ENCODE data around the gene SH3BGR.
"Not testable (repeated sequence)": the region's sequence is repeated elsewhere in the genome, so short reads cannot be mapped to it uniquely, and the experiment has no call there.

SH3BGR gene

GRCh38 chr21:39451332-39452206 lies at the start of gene SH3BGR:
TSS of gene SH3BGR (plus strand) at chr21:39451970. CDS start at chr21:39452097, 127 bp downstream.
- no peak for DNase-seq (ENCODE audit: low spot score)

DNA sequence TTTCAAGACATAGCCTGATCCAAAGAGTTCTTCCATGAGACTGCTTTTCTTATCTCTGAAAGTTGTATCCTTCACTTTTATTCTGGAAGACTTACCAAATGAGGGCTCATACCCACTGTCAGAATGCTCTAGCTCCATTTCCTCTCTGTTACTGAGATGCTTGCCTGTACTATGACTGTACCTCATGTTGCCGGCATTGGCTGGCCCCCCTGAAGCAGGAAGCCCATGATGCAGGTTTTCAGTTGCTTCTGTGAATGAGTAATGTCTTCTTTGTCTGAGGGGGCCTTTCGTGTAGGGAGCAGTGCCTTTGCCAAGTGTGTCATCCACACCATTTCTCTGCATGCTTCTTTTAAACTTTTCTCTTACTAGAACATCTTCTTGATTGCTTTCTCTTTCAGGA lies 45.7 kb upstream of the SH3BGR start:
- no peak for DNase-seq (ENCODE audit: low spot score)

DNA sequence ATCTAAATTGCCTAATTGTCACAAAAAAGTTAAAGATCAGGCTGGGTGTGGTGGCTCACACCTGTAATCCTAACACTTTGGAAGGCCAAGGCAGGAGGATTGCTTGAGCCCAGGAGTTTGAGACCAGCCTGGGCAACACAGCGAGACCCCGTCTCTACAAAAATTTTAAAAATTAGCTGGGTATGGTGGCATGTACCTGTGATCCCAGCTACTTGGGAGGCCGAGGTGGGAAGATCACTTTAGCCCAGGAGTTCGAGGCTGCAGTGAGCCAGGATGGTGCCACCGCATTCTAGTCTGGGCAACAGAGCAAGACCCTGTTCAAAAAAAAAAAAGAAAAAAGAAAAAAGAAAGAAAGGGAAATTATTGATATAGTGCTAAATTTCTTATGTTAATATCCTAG lies 32.6 kb upstream of the SH3BGR start:
- not testable (repeated sequence) for DNase-seq (ENCODE audit: low spot score)

GRCh38 chr21:39422527-39423241 lies 29.1 kb upstream of the SH3BGR start:
- no peak for DNase-seq (ENCODE audit: low spot score)

GRCh38 chr21:39429445-39429844 lies 22.3 kb upstream of the SH3BGR start:
- no peak for DNase-seq (ENCODE audit: low spot score)

GRCh38 chr21:39430016-39430415 lies 21.8 kb upstream of the SH3BGR start:
- no peak for DNase-seq (ENCODE audit: low spot score)

GRCh38 chr21:39430457-39430856 lies 21.3 kb upstream of the SH3BGR start:
- DNase-seq (ENCODE audit: low spot score), result no peak

DNA sequence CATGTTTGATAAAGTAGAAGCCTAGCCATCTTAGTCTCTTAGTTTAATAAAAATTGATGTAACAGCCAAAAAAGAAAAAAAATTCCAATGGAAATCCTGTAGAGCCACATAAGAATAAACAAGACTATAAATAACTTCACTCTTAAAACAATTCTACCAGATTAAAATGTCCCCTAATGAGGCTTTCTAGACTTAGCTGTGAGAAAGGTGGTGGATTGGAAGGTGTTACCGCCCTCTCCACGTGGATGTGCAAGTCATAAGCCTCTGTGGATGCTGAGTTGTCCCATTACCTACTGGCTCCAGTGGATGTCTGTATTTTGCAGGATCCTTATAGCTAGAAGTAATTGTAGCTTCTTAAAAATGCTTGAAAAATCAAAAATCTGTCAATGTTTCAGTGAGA lies 20.8 kb upstream of the SH3BGR start:
- no peak for DNase-seq (ENCODE audit: low spot score)

DNA sequence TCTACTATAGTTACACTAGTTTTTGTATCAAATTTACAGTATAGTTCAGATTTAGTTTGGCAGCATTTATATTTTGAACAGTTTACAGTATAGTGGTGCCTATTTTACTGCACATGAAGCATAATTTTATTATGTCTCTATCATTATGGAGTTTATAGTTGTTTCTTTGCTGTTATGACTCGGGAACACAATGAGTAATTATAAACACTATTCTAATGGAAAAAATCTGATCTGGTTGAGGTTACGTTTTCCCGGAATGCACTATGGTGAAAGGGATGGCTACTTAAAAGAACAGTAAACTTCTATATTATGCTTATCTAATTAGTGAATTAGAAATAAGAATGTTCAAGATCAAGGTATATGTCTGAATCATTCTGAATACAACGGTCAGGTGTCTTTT lies 16.8 kb upstream of the SH3BGR start:
- no peak for DNase-seq (ENCODE audit: low spot score)

- no peak for DNase-seq (ENCODE audit: low spot score)
These were observed 12.5 kb upstream of the SH3BGR start for GRCh38 chr21:39439232-39439631.

DNA sequence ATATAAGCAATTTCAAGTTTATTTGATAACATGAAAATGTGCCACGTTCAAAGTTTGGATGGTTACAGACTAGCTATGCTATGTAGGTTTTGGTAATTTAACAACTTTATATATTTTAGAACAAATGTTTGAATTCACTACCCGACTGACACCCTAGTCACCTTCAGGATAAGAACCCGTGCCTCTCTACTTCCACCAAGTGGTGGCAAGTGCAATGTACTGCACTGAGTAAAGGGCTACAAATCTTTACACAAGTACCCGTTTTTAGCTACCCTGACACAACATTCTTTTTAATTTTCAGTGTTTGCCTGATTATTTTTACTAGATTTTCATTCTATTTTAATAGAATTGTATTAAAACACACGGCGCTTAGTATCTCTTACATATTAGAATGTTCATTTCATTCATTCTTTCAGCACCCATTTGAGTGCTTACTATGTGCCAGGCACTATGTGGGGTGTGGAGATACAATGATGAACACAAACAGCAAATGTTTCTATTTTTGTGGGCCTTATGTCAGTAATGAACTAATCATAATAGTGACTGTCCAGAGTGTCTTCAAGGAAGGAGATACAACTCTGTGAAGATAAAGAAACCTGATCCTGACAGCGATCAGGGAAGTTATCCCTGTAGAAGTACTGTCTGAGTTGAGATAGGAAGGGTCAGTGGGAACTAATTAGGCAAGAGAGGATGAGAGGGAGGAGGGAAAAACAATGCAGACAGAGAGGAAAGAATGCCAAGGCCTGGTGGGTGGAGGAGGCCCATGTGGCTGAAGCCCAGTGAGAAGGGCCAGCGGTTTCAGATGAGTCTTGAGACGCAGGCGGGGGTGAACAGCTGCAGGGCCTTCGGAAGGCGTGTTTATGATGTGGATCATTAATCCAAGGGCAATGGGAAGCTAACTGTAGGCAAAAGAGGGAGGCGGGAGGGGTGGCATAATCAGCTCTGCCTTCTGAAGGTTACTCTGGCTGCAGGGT lies 10.0 kb upstream of the SH3BGR start:
- peak; percentile 45 for DNase-seq (ENCODE audit: low spot score)

- DNase-seq (ENCODE audit: low spot score), result no peak
These were observed 7.2 kb upstream of the SH3BGR start for GRCh38 chr21:39444421-39445180.

- DNase-seq (ENCODE audit: low spot score), result peak; percentile 90
These were observed 6.2 kb upstream of the SH3BGR start, which contains the start of gene LCA5L for GRCh38 chr21:39445321-39446269. TSS of gene LCA5L (minus strand) at chr21:39445778. CDS start at chr21:39428493, 17,285 bp downstream.

DNA sequence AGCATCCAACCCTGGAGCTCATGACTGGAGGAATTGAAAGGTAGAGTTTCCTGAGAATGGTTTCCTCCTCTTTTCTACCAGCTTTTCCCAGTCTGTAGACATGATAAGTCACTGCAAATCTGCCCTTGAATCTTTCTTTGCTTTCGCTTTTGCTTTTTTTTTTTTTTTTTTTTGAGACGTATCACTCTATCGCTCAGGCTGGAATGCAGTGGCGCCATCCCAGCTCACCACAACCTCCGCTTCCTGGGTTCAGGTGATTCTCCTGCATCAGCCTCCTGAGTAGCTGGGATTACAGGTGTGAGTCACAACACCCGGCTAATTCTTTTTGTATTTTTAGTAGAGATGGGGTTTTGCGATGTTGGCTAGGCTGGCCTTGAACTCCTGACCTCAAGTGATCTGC lies 4.5 kb upstream of the SH3BGR start:
- DNase-seq (ENCODE audit: low spot score), result no peak

GRCh38 chr21:39452207-39452969 lies 618 bp downstream of the SH3BGR start:
- no peak for DNase-seq (ENCODE audit: low spot score)

GRCh38 chr21:39452970-39453342 lies 1.2 kb downstream of the SH3BGR start:
- DNase-seq (ENCODE audit: low spot score), result no peak

- DNase-seq (ENCODE audit: low spot score), result no peak
These were observed 1.9 kb downstream of the SH3BGR start for GRCh38 chr21:39453571-39454179.

DNA sequence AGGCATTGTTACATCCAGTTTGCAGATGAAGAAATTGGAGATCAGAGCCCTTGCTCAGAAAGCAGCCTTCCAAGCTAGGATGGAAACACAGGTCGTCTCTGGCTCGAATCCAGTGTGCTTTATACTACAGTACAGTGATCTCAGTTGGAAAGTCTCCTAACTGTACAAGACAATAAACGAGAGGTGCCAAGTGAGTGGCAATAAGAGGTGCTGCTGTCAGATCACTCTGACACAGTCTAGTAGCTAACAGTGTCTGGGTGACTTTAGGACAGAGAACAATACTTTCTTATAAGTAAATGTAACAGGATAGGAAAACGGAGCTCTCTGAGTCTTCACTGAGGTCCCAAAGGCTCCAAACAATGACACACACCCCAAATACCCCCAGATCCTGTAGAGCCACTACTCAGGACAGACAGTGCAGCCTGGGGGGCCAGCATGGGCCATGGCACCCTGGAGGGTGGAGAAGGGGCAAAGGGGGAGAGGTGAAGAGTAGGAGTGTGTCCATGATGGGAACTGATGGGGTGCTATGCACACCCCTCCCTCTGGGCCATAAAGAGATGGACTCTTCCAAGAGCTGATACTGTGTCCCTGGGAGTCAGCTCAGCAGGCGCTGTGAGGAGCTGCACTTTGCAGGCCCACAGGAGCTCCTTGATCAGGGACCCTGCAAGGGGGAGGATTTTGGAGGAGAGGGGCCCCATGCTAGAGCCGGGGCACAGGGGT lies 3.3 kb downstream of the SH3BGR start:
- DNase-seq (ENCODE audit: low spot score), result no peak

All from CD4-positive, alpha-beta T cell treated with Interleukin-6 at 100 ng/mL for 8 hours (primary cell).